GM18909 (cell line): ENCODE data around the gene ITPK1.
"Not testable (repeated sequence)": the region's sequence is repeated elsewhere in the genome, so short reads cannot be mapped to it uniquely, and the experiment has no call there.

Experiments
- ATAC-seq: cut with Tn5 transposase; IDR thresholded peaks from one replicate; pipeline ENCODE4 v1.9.1; 2021; ENCODE audit warnings: mild to moderate bottlenecking; ENCODE audit not compliant: unreplicated experiment, poor library complexity

The ITPK1 gene

GRCh38 chr14:93106541-93107156 lies 9.1 kb downstream of the ITPK1 start:
- no peak for ATAC-seq

- ATAC-seq, result not testable (repeated sequence)
These were observed 9.9 kb downstream of the ITPK1 start for GRCh38 chr14:93105856-93106255.

GRCh38 chr14:93105362-93105761 lies 10.4 kb downstream of the ITPK1 start:
- ATAC-seq, result no peak

GRCh38 chr14:93104961-93105360 lies 10.8 kb downstream of the ITPK1 start:
- ATAC-seq, result no peak

GRCh38 chr14:93103392-93104080 lies 12.2 kb downstream of the ITPK1 start:
- ATAC-seq, result peak; percentile 93

GRCh38 chr14:93102141-93102540 lies 13.6 kb downstream of the ITPK1 start:
- no peak for ATAC-seq

GRCh38 chr14:93101181-93101580 lies 14.5 kb downstream of the ITPK1 start:
- ATAC-seq, result no peak

GRCh38 chr14:93100570-93100969 lies 15.2 kb downstream of the ITPK1 start:
- no peak for ATAC-seq

GRCh38 chr14:93100100-93100499 lies 15.6 kb downstream of the ITPK1 start:
- ATAC-seq, result no peak

GRCh38 chr14:93099643-93100042 lies 16.1 kb downstream of the ITPK1 start:
- ATAC-seq, result no peak

GRCh38 chr14:93099196-93099595 lies 16.5 kb downstream of the ITPK1 start:
- no peak for ATAC-seq

GRCh38 chr14:93096691-93097322 lies 18.9 kb downstream of the ITPK1 start:
- no peak for ATAC-seq

- no peak for ATAC-seq
These were observed 19.8 kb downstream of the ITPK1 start for GRCh38 chr14:93095742-93096510.

- no peak for ATAC-seq
These were observed 21.4 kb downstream of the ITPK1 start for GRCh38 chr14:93094121-93094918.

- no peak for ATAC-seq
These were observed 22.8 kb downstream of the ITPK1 start for GRCh38 chr14:93092606-93093556.

- ATAC-seq, result no peak
These were observed 24.1 kb downstream of the ITPK1 start for GRCh38 chr14:93091666-93092065.

- ATAC-seq, result no peak
These were observed 24.7 kb downstream of the ITPK1 start for GRCh38 chr14:93090826-93091555.

GRCh38 chr14:93089521-93090269 lies 26.0 kb downstream of the ITPK1 start:
- ATAC-seq, result no peak
